Measurements from ENCODE around the gene SPEM3.

SPEM3 gene

DNA sequence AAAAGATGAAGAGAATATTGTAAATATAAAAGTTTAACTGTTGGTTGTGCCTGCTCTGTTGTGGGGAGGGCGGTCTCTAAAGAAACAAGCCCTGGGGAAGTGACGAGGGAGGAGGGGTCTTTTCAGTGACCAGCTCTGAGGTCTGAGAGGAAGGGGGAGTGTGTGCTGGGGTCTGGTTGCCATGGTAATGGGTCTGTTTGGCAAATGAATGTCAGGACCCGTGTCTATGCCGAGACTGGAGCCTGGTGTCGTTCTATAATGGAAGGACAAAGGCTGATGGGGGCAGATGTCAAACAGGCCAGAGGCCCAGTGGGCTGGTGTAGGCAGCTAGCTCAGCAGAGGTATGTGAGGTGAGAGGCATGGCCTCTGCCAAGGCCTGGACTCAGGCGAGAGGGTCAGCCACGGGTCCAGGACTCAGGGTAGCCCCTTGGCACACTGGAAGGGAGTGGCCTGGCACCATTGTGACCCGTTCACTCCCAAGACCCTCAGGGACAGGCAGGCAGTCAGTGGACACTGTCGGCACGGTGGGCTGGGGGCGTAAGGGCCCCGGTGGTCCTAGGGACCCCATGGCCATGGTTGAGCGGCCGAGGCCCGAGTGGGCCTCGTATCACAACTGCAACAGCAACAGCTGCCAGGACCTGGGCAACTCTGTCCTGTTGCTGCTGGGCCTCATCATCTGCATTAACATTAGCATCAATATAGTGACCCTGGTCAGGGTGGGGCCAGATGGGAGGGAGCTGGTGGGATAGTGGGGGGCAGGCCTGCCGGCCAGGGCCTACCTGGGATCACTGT, 8.6 kb upstream of the SPEM3 start, which contains the start of gene SPEM1:
SPEM1 (plus strand) TSS at position 506 of the 792 bp plus-strand sequence; CDS start at position 567, 61 bp downstream.
- no peak for DNase-seq (ENCODE audit: low read depth in 2 of 2, low spot score in 1 of 2)

DNA sequence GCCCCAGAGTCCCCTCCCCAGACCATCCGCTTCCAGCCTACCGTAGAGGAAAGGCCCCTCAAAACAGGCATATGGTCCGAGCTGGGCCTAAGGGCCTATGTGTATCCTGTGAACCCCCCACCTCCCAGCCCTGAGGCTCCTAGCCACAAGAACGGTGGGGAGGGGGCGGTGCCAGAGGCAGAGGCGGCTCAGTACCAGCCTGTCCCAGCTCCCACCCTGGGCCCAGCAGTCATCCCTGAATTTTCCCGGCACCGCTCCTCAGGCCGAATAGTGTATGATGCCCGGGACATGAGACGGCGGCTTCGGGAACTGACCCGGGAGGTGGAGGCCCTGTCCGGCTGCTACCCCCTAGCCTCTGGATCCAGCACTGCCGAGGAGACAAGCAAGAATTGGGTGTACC, 7.5 kb upstream of the SPEM3 start:
- DNase-seq (ENCODE audit: low read depth in 2 of 2, low spot score in 1 of 2) = no peak

DNA sequence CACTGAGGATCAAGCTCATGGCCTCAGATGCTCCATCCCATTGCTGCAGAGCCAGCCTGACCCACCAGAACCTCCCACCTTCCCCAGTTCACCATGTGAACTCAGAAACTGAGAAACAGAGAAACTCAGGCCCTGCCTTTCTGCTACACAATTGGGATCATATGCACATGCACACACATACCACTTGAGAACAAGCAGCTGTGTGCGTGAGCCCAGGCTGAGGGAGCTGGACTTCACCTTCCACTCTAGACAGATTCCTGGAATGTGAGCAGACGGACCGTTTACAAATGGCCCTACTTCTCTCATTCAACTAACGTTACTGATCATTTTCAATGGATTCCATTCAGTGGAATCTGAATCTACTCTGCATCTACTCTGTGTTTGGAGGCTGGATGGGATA, 5.0 kb upstream of the SPEM3 start:
- no peak for DNase-seq (ENCODE audit: low read depth in 2 of 2, low spot score in 1 of 2)

DNA sequence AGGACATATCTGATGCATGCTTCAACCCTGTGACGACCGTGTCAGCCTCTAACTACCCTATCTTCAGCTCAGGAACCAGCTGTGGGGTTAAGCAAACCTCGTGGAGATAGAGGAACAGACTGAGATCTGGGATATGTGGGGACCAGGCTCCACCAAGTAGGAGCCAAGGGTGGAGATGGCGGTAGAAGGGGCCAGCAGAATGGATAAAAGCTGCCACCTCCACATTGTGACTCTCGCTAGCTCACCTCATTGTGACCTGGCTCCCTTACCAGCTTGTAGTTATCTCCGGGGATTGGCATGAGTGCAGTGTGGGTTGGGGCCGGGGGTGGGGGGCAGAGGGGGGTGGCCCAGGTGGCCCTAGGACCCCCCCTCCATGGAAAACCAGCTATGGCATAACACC, 3.3 kb upstream of the SPEM3 start, which contains the start of gene SPEM2:
SPEM2 (plus strand) TSS at position 301 of the 400 bp plus-strand sequence; CDS start at position 374, 73 bp downstream.
- no peak for DNase-seq (ENCODE audit: low read depth in 2 of 2, low spot score in 1 of 2)

DNA sequence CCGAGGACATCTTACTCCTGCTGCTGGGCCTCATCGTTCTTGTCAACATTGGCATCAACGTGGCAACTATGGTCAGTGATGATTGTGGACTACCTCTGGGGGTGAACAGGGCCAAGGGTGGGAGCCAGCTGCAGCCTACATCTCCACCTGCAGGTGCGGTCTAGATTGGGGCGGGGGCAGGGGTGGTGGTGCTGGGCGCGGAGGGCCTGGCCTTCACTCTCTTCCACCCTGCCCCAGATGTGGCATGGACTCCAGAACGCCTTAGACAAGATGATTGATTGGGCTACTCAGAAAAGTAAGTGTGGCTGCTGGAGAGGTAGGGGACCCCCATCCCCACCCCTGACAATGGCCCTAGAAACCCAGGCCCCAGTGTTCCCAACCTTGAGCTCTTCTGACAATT, 2.9 kb upstream of the SPEM3 start:
- DNase-seq (ENCODE audit: low read depth in 2 of 2, low spot score in 1 of 2) = no peak

DNA sequence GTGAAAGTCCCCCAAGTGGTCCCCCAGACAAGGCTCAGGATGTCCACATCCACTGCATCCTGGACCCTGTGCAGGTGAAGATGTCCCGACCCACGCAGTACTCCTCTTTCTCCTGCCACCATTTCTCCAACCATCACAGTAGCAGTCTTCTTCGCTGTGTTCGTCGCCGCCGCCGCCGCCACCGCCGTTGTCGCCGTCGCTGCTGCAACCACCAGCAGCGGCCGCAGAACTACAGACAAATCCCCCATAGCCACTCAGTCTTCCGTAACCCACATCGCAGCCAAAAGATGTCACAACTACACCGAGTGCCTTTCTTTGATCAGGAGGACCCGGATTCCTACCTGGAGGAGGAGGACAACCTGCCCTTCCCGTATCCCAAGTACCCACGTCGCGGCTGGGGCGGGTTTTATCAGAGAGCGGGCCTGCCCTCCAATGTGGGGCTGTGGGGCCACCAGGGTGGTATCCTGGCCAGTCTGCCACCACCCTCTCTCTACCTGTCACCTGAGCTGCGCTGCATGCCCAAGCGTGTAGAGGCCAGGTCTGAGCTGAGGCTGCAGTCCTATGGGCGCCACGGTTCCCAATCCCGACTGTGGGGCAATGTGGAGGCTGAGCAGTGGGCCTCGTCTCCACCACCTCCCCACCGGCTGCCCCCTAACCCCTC, 2.3 kb upstream of the SPEM3 start:
- no peak for DNase-seq (ENCODE audit: low read depth in 2 of 2, low spot score in 1 of 2)

DNA sequence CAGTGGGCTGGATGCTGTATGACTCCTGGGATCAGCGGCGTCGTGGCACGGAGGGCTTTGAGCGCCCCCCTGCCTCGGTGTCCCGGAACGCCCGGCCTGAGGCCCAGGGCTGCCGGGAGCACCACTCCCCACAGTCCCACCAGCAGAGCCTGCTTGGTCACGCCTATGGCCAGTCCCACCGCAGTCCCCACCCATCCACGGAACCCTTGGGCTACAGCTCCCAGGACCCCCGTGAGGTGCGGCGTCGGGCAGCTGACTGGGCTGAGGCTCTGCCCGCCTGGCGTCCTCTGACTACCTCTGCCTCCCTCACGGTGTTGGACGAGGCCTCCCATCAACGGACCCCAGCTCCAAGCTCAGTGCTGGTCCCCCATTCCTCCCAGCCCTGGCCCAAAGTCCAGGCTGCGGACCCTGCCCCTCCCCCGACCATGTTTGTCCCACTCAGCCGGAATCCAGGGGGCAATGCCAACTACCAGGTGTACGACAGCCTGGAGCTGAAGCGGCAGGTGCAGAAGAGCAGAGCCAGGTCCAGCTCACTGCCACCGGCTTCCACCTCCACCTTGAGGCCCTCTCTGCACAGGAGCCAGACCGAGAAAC, 1.7 kb upstream of the SPEM3 start:
- no peak for DNase-seq (ENCODE audit: low read depth in 2 of 2, low spot score in 1 of 2)

DNA sequence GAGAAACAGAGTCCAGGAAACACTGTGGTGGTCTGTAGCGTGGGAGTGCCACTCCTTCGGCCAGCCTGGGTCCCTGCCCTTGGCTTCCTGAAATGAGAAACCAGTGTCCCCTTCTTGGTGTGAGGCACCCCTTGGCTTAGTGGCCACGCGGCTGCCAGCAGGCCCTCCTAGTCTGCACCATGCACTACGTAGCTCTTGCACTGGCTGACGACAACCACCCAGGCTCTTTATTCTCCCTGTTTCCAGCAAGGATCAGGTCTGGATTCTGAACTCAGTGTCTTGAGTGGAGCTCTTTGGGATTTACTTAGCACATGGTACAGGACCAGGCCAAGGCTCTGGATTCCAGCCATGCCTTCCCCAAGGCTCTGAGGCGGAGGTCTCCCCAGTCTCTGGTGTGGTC, 1.1 kb upstream of the SPEM3 start:
- DNase-seq (ENCODE audit: low read depth in 2 of 2, low spot score in 1 of 2) = no peak

DNA sequence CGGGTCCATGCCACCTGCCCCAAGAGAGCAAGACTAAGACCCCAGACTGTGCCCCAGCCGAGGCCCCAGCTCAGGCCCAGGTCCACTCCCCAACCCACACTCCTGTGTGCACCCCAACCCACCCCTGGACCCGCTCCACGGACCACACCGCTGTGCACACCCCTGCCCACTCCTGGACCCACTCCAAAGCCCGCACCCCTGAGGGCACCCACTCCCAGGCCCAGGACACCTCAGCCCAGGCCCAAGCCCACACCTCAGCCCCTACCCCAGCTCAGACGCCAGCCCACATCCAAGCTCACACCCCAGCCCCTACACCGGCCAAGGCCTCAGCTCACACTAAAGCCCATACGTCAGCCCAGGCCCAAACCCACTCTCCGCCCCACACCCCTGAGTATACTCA, 1.1 kb downstream of the SPEM3 start:
- no peak for DNase-seq (ENCODE audit: low read depth in 2 of 2, low spot score in 1 of 2)

DNA sequence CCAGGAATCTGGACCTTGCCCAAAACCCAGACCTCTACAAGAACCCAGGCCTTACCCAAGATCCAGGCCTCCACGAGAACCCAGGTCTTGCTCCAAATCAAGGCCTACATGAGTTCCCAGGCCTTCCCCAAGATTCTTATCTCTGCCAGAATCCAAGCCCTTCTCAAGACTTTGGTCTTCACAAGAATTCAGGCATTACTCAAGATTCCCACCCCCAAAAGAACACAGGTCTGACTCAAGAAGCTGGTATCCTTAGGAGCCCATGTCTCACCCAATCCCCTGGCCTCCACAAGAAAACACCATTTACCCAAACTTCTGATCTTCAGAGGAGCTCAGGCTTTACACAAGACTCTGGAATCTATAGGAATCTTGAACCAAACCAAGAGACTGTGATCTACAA, 2.6 kb downstream of the SPEM3 start:
- DNase-seq (ENCODE audit: low read depth in 2 of 2, low spot score in 1 of 2) = no peak

DNA sequence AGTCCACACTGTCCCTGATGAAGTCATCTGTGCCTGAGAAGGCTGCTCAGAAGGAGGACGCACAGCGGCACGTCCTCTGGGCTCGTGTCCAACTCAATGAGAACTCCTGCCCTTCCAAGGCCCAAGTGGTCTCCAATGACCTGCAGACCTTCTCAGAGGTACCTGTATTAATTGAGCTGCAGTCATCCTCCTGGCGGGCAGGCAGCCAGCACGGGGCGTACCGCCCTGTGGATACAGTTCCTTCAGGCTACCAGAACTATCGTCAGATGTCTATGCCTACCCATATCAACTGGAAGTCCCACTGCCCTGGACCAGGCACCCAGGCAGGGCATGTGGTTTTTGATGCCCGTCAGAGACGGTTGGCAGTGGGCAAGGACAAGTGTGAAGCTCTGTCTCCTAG, 3.6 kb downstream of the SPEM3 start:
- no peak for DNase-seq (ENCODE audit: low read depth in 2 of 2, low spot score in 1 of 2)

DNA sequence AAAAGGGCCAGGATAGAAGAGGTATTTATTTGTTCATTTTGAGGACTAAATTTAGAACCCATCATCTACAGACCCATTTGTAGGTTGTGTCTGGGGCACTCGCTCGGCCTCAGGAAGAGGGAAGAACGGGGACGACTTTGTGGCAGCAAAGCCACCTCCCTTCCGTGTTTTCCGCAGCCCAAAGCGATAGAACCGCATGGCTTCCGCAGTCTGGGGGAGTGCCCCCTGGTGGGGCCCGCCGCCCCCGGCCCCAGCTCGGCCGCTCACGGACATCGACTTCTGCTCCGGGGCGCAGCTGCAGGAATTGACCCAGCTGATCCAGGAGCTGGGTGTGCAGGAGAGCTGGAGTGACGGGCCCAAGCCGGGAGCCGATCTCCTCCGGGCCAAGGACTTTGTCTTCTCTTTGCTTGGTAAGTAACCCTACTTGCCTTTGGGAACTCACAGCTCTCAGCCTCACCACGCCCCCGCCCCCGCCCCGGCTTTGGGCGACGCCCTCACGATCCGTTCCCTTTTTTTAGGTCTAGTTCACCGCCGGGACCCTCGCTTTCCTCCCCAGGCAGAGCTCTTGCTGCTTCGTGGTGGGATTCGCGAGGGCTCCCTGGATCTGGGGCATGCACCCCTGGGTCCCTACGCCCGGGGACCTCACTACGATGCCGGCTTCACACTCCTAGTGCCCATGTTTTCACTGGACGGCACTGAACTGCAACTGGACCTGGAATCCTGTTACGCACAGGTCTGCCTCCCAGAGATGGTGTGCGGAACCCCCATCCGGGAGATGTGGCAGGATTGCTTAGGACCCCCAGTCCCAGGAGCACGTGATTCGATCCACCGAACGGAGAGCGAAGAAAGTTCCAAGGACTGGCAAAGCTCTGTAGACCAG, 7.3 kb downstream of the SPEM3 start:
- DNase-seq (ENCODE audit: low read depth in 2 of 2, low spot score in 1 of 2) = no peak

DNA sequence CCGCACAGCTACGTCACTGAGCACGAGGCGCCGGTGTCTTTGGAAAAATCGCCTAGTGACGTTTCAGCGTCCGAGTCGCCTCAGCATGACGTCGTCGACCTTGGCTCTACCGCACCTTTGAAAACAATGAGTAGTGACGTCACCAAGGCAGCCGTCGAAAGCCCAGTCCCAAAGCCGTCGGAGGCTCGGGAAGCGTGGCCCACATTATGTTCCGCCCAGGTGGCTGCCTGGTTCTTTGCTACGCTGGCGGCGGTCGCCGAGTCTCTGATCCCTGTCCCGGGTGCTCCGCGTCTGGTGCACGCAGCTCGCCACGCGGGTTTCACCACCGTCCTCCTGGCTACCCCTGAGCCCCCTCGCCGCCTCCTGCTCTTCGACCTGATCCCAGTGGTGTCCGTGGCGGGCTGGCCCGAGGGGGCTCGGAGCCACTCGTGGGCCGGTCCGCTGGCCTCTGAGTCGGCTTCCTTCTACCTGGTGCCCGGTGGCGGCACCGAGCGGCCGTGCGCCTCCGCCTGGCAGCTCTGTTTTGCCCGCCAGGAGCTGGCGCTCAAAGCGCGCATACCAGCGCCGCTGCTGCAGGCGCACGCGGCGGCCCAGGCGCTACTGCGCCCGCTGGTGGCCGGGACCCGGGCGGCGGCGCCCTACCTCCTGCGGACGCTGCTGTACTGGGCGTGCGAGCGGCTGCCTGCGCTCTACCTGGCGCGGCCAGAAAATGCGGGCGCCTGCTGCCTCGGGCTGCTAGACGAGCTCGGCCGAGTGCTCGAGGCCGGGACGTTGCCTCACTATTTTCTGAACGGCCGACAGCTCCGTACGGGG, 8.1 kb downstream of the SPEM3 start:
- peak; percentile 38 to 64 for DNase-seq (ENCODE audit: low read depth in 2 of 2, low spot score in 1 of 2)

DNA sequence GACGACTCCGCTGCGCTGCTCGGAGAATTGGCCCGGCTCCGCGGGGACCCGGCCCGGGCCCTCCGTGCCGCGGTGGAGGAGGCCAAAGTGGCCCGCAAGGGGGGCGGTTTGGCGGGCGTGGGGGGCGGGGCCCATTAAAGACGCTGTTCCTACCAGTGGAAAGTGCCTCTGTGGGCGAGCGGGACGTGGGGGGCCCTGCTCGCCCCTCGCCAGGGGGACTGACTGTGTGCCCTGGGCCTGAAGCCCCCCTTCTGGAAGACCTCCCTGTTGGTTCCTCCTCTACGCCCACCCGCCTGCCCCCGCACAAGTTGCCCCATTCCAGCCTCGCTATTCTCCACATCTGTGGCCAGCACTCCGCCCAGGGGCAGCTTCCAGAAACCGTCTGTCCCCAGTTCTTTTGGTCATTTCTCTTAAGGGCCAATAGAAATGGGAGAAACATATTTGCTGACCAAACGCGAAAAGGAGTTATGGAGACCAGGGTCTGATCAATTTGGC, 8.8 kb downstream of the SPEM3 start:
- no peak for DNase-seq (ENCODE audit: low read depth in 2 of 2, low spot score in 1 of 2)

DNA sequence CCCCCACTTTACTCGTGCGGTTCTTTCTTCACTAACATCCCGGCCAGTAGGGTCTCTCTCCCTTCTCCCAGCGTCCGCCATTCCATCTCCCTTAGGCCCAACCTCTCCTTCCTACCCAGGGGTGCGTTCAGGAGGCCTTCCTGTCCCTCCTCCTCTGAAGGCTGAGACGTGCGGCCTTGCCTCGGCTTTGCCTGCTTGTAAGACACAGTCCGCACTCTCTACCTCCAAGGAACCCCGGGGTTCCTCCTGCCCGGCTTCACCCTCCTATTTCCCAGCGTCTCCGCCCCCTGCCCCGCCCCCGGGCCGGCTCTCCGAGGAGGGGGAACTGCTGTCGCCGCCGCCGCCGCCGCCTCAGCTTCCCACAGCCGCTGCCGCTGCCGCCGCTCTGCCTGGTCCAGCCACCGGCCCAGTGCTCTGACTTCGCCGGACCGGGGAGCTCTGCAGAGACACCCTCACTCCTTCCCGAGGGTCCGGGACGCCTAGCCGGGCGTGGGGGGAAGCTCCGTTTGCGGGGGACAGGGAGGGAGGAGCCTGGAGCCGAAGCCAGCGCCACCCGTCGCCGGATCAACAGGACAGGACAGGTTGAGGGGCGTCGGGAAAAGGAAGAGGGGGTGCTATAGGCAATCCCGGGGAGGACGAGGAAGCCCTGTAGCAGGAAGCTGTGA, 9.4 kb downstream of the SPEM3 start:
- DNase-seq (ENCODE audit: low read depth in 2 of 2, low spot score in 1 of 2) = peak in 1 of 2 donors; percentile 21

DNA sequence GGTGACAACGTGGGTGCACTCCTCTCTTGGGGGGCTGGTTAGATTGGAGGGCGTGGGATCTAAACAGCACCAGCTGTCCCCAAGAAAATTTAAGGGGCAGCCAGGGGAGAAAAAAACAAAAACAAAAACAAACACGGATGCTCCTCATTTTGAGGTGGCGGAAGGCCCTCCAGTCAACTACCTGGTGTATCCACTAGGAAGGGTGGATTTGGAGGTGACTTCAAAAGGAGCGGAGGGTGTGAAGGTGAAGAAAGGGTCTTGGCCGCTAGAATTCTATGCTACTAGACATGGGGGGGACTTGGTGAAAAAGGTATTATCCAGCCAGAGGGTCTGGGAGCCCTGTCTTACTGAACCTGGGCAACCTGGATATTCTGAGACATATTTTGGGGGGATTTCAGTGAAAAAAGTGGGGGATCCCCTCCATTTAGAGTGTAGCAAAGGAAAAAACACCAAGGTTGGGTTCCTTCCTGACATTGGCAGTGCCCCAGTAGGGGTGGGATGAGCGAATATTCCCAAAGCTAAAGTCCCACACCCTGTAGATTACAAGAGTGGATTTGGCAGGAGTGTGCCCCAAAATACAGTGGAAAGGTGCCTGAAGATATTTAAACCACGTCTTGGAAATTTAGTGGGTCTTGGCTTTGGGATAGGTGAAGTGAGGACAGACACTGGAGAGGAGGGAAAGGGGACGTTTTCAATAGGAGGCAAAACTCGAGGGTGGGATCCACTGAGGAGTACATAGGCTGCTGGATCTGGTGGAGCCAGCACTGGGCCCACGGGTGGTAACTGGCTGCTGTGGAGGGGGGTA, 10.2 kb downstream of the SPEM3 start:
- no peak for DNase-seq (ENCODE audit: low read depth in 2 of 2, low spot score in 1 of 2)

DNA sequence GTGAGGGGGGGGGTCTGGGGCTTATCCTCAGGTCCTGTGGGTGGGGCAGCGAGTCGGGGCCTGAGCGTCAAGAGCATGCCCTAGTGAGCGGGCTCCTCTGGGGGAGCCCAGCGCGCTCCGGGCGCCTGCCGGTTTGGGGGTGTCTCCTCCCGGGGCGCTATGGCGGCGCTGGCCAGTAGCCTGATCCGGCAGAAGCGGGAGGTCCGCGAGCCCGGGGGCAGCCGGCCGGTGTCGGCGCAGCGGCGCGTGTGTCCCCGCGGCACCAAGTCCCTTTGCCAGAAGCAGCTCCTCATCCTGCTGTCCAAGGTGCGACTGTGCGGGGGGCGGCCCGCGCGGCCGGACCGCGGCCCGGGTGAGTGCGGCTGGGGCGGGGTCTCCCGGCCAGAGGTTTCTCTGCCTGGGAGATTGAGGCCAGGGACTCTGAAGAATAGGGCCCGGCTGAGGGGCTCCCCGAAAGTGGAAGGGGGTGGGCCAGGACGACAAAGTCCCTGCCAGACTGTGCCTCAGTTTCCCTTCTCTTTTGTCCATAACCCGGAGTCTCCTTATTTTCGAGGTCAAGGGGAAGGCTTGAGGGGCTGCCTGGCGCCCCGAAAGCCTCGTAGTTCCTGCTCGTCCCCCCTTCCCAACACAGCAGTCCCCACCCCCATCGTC, 10.9 kb downstream of the SPEM3 start, which contains the start of gene FGF11:
FGF11 (plus strand) TSS at position 51 of the 651 bp plus-strand sequence; CDS start at position 160, 109 bp downstream.
- DNase-seq (ENCODE audit: low read depth in 2 of 2, low spot score in 1 of 2) = no peak

All from stimulated activated CD8-positive, alpha-beta memory T cell treated with anti-CD3 and anti-CD28 coated beads, Interleukin-4, amount 100 ng/mL, for 1 hour (primary cell).